ENCODE data around the gene CFHR4. TPM values are rescaled to one million over a fixed set of nuclear protein-coding genes. Genes with fewer than 3 reads are reported as not detected.
"Not testable (repeated sequence)": the region's sequence is repeated elsewhere in the genome, so short reads cannot be mapped to it uniquely, and the experiment has no call there.

Gene CFHR4
- total RNA-seq, 1 experiment from 2014 or later = not detected

DNA sequence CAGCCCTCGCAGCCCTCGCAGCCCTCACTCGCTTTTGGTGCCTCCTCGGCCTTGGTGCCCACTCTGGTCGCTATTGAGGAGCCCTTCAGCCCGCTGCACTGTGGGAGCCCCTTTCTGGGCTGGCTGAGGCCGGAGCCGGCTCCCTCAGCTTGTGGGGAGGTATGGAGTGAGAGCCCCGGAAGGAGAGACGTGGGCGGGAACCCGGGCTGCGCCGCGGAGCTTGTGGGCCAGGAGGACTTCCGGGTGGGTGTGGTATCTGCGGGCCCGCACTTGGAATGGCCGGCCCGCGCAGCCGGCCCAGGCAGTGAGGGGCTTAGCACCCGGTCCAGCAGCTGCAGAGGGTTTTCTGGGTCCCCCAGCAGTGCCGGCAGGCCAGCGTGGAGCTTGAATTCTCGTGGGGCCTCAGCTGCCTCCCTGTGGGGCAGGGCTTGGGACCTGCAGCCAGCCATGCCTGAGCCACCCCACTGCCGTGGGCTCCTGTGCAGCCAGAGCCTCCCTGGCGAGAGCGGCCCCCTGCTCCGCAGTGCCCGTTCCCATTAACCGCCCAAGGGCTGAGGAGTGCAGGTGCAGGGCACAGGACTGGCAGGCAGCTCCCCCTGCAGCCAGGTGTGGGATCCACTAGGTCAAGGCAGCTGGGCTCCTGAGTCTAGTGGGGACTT, 45.8 kb downstream of the CFHR4 start:
- no peak overlapping the region for H3K4me3 ChIP-seq (replicated peaks in 1 of 2; ENCODE audit: low read depth in 1 of 2, low read length in 2 of 2)
- no peaks in the 10 kb centered on the region for H3K9me3 ChIP-seq (ENCODE audit: control insufficient read depth in 1 of 2, insufficient read depth in 1 of 2, low read depth in 1 of 2, low read length in 2 of 2)
- H3K4me1 ChIP-seq (ENCODE audit: control insufficient read depth in 1 of 2, insufficient read depth in 2 of 2, low read length in 2 of 2) = no peaks in the 10 kb centered on the region
- no peak overlapping the region for H3K9ac ChIP-seq (ENCODE audit: low read length)
- no peaks in the 10 kb centered on the region for H4K20me1 ChIP-seq (ENCODE audit: insufficient read depth)
- H3K27me3 ChIP-seq (ENCODE audit: insufficient read depth, low read length) = no peaks in the 10 kb centered on the region
- H3K36me3 ChIP-seq (ENCODE audit: control insufficient read depth in 1 of 2, insufficient read depth in 2 of 2, low read length in 2 of 2) = no peaks in the 10 kb centered on the region
- no peak overlapping the region for H3K4me2 ChIP-seq (ENCODE audit: low read length)
- H3K27ac ChIP-seq (ENCODE audit: low read depth, low read length) = no peak overlapping the region
- no peak for DNase-seq (ENCODE audit: low read depth, low spot score)
- CTCF ChIA-PET = no interaction called here
- POLR2A ChIA-PET = no interaction called here
- peak; percentile 57 for ATAC-seq
- BruUV-seq (replicated peaks) = no TSS peak
- RAD21 ChIA-PET (ENCODE audit: low non-redundant PET in 1 of 2, low total read pairs in 2 of 2, uncharacterized antibody in 2 of 2, unreplicated experiment in 2 of 2) = no interaction called here
- H2AFZ ChIP-seq (ENCODE audit: low read depth, low read length, poor library complexity, severe bottlenecking) = no peak overlapping the region
- TF ChIP-seq SIN3A (IDR thresholded peaks at IDR 0.05; ENCODE audit: low read depth) (no peak), SP1 (IDR thresholded peaks at IDR 0.05; ENCODE audit: low read depth) (no peak), EZH2 (IDR thresholded peaks at IDR 0.05) (no peak), CEBPB (IDR thresholded peaks at IDR 0.05; ENCODE audit: low read depth) (no peak), JUND (IDR thresholded peaks at IDR 0.05) (no peak)
- TF ChIP-seq, protein P1, sequence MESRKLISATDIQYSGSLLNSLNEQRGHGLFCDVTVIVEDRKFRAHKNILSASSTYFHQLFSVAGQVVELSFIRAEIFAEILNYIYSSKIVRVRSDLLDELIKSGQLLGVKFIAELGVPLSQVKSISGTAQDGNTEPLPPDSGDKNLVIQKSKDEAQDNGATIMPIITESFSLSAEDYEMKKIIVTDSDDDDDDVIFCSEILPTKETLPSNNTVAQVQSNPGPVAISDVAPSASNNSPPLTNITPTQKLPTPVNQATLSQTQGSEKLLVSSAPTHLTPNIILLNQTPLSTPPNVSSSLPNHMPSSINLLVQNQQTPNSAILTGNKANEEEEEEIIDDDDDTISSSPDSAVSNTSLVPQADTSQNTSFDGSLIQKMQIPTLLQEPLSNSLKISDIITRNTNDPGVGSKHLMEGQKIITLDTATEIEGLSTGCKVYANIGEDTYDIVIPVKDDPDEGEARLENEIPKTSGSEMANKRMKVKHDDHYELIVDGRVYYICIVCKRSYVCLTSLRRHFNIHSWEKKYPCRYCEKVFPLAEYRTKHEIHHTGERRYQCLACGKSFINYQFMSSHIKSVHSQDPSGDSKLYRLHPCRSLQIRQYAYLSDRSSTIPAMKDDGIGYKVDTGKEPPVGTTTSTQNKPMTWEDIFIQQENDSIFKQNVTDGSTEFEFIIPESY (IDR thresholded peaks at IDR 0.05; ENCODE audit: extremely low read depth, insufficient replicate concordance, low read length) = no peak
- TF ChIP-seq, protein P2, sequence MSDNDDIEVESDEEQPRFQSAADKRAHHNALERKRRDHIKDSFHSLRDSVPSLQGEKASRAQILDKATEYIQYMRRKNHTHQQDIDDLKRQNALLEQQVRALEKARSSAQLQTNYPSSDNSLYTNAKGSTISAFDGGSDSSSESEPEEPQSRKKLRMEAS (IDR thresholded peaks at IDR 0.05) = no peak
- H3K79me2 ChIP-seq (ENCODE audit: insufficient read depth, low read length) = no peaks in the 10 kb centered on the region
- no peaks in the 10 kb centered on the region for H3K9me2 ChIP-seq (ENCODE audit: insufficient read depth)
- intact Hi-C loops (cut with micrococcal nuclease) = no loop called here

DNA sequence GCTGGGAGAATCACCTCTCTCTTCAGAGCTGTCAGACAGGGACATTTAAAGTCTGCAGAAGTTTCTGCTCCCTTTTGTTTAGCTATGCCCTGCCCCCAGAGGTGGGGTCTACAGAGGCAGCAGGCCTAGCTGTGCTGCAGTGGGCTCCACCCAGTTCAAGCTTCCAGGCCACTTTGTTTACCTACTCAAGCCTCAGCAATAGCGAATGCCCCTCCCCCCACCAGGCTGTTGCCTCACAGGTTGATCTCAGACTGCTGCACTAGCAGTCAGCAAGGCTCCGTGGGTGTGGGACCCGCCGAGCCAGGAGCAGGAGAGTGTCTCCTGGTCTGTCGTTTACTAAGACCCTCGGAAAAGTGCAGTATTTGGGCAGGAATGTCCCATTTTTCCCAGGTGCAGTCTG, 53.6 kb downstream of the CFHR4 start:
- RAD21 ChIA-PET (ENCODE audit: low non-redundant PET in 1 of 2, low total read pairs in 2 of 2, uncharacterized antibody in 2 of 2, unreplicated experiment in 2 of 2); H3K4me1 ChIP-seq (ENCODE audit: control insufficient read depth in 1 of 2, insufficient read depth in 2 of 2, low read length in 2 of 2); DNase-seq (ENCODE audit: low read depth, low spot score); H3K9me2 ChIP-seq (ENCODE audit: insufficient read depth); H3K27ac ChIP-seq (ENCODE audit: low read depth, low read length); H2AFZ ChIP-seq (ENCODE audit: low read depth, low read length, poor library complexity, severe bottlenecking); intact Hi-C loops (cut with micrococcal nuclease); H3K36me3 ChIP-seq (ENCODE audit: control insufficient read depth in 1 of 2, insufficient read depth in 2 of 2, low read length in 2 of 2); H3K79me2 ChIP-seq (ENCODE audit: insufficient read depth, low read length); H3K4me2 ChIP-seq (ENCODE audit: low read length); BruUV-seq (replicated peaks); H3K9me3 ChIP-seq (ENCODE audit: control insufficient read depth in 1 of 2, insufficient read depth in 1 of 2, low read depth in 1 of 2, low read length in 2 of 2); H3K27me3 ChIP-seq (ENCODE audit: insufficient read depth, low read length); H3K4me3 ChIP-seq (replicated peaks in 1 of 2; ENCODE audit: low read depth in 1 of 2, low read length in 2 of 2); CTCF ChIA-PET; POLR2A ChIA-PET; H3K9ac ChIP-seq (ENCODE audit: low read length); H4K20me1 ChIP-seq (ENCODE audit: insufficient read depth); ATAC-seq: not testable (repeated sequence)

DNA sequence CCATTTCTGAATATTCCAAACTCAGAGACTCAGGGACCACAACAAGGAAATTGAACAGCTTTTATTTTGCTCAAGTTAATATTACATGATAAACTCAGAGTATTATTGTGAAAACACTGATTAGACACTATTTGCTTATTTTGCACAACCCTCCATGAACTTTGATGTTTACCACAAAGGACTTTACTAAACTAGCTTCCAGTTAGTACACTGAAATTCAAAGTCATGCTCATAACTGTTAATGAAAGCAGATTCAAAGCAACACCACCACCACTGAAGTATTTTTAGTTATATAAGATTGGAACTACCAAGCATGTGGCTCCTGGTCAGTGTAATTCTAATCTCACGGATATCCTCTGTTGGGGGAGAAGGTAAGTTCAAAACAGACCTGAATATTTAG, 55.7 kb downstream of the CFHR4 start, which contains the start of gene CFHR2:
Gene CFHR2 (plus strand): TSS at position 171 of the 400 bp plus-strand sequence. CDS start 143 bp downstream, at position 314.
- H4K20me1 ChIP-seq (ENCODE audit: insufficient read depth); H3K9ac ChIP-seq (ENCODE audit: low read length); POLR2A ChIA-PET; H3K9me2 ChIP-seq (ENCODE audit: insufficient read depth); H3K4me2 ChIP-seq (ENCODE audit: low read length); H3K4me3 ChIP-seq (replicated peaks in 1 of 2; ENCODE audit: low read depth in 1 of 2, low read length in 2 of 2); intact Hi-C loops (cut with micrococcal nuclease); H3K79me2 ChIP-seq (ENCODE audit: insufficient read depth, low read length); CTCF ChIA-PET; H2AFZ ChIP-seq (ENCODE audit: low read depth, low read length, poor library complexity, severe bottlenecking); H3K9me3 ChIP-seq (ENCODE audit: control insufficient read depth in 1 of 2, insufficient read depth in 1 of 2, low read depth in 1 of 2, low read length in 2 of 2); H3K27ac ChIP-seq (ENCODE audit: low read depth, low read length); DNase-seq (ENCODE audit: low read depth, low spot score); H3K27me3 ChIP-seq (ENCODE audit: insufficient read depth, low read length); BruUV-seq (replicated peaks); RAD21 ChIA-PET (ENCODE audit: low non-redundant PET in 1 of 2, low total read pairs in 2 of 2, uncharacterized antibody in 2 of 2, unreplicated experiment in 2 of 2); H3K4me1 ChIP-seq (ENCODE audit: control insufficient read depth in 1 of 2, insufficient read depth in 2 of 2, low read length in 2 of 2); H3K36me3 ChIP-seq (ENCODE audit: control insufficient read depth in 1 of 2, insufficient read depth in 2 of 2, low read length in 2 of 2); ATAC-seq: not testable (repeated sequence)

Data from HCT116 (cell line).